GM12878 (cell line): ENCODE measurements around the gene TNFSF11. TPM values are rescaled to one million over a fixed set of nuclear protein-coding genes. Genes with fewer than 3 reads are reported as not detected.

Experiments used
- JUNB ChIP-seq: IDR thresholded peaks from 2 replicates; pipeline ENCODE4 v1.6.1; 2016; ENCODE audit warnings: antibody characterized with exemption, mild to moderate bottlenecking
- polyA plus RNA-seq, 11 experiments: library from polyadenylated mRNA; depleted of rRNA in 4 of 11; unstranded in 6 of 11; stranded (reverse) in 5 of 11; fragments of >200 nt; fragmentation: Nextera tagmentation in 4 of 11; fragmentation: Illumina TruSeq in 1 of 11; extraction: Ambion mirVana in 4 of 11; extraction: Trizol in 1 of 11; gene quantifications; 1 replicate in 1 of 11; 2 replicates in 10 of 11; pipeline versions ENCODE4 v1.2.1 to v1.2.3, GENCODE V29; 2011 to 2016; ENCODE audit warnings: inconsistent platforms in 2 of 11, missing spikeins in 2 of 11, low read depth in 1 of 11
- total RNA-seq, 4 experiments: library from RNA; depleted of rRNA in 3 of 4; stranded (reverse); fragments of >200 nt in 3 of 4; fragmentation: Illumina TruSeq in 1 of 4; extraction: Trizol in 1 of 4; gene quantifications; 2 replicates each; pipeline versions ENCODE4 v1.2.1 to v1.2.3, GENCODE V29; 2013 to 2021
- TF ChIP-seq, protein P1 (sequence below): IDR thresholded peaks from 2 replicates; pipeline ENCODE4 v1.6.1; 2012; ENCODE audit warnings: improper control_type of control experiment, low read depth, low read length; ENCODE audit not compliant: insufficient replicate concordance
- TF ChIP-seq, protein P2 (sequence below): fragments of 450-650 bp; IDR thresholded peaks from 2 replicates; pipeline ENCODE4 v1.6.1; 2017; ENCODE audit warnings: low read depth, mild to moderate bottlenecking, moderate library complexity

TNFSF11 gene
- total and polyA plus RNA-seq, 10 of the 15 experiments (the other 5 are each of a cell fraction or from before 2014, with no cell fraction given) = 0.86 to 14.8 (median 10.0) TPM

DNA sequence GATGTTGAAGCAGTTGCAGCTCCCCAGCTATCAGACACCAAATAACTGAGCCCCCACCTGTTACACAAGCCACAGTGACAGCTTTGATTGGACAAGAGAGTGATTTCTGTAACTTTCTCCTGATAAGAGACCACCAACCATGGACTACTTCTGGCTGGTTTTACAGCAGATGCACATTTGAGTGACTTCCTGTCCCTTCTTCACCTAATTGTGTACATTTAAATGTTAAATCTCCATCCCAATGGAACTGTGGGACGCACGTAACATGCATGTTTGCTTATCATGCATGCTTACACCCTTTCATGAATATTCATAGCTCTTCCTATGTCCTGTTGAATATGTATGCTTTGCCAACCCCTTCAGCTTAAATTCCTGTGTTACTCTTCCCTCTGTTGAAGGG lies 6.0 kb upstream of the TNFSF11 start (continued):
- TF ChIP-seq, protein P1, sequence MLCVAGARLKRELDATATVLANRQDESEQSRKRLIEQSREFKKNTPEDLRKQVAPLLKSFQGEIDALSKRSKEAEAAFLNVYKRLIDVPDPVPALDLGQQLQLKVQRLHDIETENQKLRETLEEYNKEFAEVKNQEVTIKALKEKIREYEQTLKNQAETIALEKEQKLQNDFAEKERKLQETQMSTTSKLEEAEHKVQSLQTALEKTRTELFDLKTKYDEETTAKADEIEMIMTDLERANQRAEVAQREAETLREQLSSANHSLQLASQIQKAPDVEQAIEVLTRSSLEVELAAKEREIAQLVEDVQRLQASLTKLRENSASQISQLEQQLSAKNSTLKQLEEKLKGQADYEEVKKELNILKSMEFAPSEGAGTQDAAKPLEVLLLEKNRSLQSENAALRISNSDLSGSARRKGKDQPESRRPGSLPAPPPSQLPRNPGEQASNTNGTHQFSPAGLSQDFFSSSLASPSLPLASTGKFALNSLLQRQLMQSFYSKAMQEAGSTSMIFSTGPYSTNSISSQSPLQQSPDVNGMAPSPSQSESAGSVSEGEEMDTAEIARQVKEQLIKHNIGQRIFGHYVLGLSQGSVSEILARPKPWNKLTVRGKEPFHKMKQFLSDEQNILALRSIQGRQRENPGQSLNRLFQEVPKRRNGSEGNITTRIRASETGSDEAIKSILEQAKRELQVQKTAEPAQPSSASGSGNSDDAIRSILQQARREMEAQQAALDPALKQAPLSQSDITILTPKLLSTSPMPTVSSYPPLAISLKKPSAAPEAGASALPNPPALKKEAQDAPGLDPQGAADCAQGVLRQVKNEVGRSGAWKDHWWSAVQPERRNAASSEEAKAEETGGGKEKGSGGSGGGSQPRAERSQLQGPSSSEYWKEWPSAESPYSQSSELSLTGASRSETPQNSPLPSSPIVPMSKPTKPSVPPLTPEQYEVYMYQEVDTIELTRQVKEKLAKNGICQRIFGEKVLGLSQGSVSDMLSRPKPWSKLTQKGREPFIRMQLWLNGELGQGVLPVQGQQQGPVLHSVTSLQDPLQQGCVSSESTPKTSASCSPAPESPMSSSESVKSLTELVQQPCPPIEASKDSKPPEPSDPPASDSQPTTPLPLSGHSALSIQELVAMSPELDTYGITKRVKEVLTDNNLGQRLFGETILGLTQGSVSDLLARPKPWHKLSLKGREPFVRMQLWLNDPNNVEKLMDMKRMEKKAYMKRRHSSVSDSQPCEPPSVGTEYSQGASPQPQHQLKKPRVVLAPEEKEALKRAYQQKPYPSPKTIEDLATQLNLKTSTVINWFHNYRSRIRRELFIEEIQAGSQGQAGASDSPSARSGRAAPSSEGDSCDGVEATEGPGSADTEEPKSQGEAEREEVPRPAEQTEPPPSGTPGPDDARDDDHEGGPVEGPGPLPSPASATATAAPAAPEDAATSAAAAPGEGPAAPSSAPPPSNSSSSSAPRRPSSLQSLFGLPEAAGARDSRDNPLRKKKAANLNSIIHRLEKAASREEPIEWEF = no peak
- TF ChIP-seq, protein P2, sequence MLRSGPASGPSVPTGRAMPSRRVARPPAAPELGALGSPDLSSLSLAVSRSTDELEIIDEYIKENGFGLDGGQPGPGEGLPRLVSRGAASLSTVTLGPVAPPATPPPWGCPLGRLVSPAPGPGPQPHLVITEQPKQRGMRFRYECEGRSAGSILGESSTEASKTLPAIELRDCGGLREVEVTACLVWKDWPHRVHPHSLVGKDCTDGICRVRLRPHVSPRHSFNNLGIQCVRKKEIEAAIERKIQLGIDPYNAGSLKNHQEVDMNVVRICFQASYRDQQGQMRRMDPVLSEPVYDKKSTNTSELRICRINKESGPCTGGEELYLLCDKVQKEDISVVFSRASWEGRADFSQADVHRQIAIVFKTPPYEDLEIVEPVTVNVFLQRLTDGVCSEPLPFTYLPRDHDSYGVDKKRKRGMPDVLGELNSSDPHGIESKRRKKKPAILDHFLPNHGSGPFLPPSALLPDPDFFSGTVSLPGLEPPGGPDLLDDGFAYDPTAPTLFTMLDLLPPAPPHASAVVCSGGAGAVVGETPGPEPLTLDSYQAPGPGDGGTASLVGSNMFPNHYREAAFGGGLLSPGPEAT = no peak
- no peak for TF ChIP-seq JUNB
